ENCODE measurements around the gene FAM120A.

GRCh38 chr9:93612052-93612795 is 160.7 kb downstream of the FAM120A start:
- TF ChIP-seq CTCF (IDR thresholded peaks at IDR 0.05; ENCODE audit: insufficient read depth, low read depth, low read length) (no peak), EZH2 (IDR thresholded peaks at IDR 0.05; ENCODE audit: insufficient read depth, low read length) (no peak)
